GM19238 (cell line): ENCODE results near the gene ZNF106.

Experiments
- DNase-seq: peaks from one replicate; pipeline ENCODE4 v3.0.0; 2011; ENCODE audit warnings: low spot score; ENCODE audit not compliant: insufficient read length

The ZNF106 gene

DNA sequence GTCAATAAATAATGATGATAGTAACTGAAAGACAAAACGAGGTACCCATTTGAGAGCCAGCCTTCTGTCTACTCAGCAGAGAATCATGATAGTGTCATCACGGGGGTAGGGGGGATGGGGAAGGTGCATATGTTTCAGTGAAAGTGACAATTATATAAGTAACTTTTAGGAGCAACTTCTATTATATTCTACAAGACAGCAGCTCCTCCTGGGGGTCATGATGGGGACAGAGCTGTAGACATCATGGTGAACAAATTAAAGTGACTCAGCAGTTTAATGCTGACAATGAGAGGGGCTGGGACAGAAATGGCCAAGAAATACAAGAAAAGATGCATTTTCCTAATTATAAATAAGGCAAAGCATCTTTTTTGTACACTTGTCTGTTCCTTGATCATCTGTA lies 119.8 kb downstream of the ZNF106 start:
- no peak for DNase-seq

DNA sequence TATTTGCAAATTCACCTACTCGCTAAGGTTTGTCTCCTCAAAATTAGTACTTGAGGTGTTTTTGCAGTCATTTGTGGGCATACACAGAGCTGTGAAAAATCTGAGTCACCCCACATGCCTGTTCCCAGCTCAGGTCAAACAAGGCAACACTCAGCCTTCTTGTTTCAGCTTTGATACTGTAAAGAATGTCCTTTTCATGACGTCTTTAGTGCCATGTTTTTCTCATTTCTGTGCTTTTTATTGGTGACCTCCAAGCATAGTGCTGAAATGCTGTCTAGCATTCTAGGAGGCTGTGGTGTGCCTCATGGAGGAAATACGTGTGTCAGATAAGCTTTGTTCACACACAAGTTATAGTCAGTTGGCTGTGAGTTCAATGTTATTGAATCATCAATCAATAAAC lies 122.8 kb downstream of the ZNF106 start:
- no peak for DNase-seq

DNA sequence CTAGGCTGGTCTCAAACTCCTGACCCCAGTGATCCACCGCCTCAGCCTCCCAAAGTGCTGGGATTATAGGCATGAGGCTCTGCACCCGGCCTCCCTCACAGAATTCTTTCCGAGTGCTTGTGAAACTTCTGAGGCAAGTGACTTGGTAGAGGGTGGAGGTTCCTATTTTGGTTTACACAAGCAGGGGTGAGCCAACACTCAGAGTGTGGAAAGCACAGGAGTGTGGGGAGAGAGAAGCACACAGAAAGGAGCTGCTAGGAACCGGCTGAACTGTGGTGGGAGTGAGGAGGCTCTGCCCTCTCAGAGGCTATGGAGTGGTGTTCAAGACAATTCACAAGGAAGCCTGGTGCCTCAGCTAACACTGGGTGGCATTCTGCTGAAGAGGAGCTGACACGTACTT lies 123.9 kb downstream of the ZNF106 start:
- no peak for DNase-seq

DNA sequence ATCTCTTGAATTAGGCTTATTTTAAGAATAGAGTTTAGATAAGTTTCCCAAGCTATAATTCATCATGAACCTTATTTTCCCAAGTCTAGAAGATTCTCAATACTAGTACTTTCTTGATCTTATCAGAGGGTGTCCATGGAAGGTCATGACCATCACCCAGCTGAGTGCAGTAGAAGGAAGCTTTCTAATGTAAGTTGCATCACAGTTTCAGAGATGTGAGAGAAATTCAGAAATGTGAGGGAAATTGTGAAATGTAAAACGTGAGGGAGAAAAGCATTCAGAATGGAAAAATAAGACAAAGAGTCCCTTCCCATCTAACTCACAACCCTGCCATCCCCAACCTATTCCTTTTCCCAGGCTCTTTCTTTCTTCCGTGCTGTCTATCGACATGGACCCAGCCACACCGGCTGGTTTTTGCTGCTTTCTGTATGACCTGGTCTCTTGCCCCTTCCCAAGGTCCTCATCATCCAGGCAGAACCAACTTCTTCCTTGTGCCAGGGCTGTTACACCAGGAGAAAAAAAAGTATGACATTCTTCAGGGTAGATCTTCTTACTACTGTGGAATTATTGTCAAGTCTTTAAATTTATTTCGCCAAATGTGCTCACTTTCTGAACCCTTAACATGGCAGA lies 124.9 kb downstream of the ZNF106 start:
- no peak for DNase-seq

DNA sequence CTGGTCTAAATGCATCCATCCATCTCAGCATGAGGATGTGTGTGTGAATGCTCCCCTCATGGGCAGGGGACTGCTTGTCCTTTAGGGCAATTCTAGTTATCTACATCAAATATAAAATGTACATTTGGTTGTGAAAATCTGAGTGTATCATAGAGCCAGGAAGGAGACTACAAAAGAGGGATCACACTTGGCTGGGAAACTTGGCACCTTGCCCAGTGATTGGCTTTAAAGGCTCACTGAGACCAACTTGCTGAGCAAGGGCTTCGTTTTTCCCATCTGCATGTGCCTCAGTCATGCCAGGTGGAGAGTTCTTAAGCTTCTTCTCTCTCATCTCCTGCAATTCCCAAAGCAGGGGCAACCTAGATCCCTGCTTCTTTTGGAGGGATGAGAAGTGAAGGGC lies 126.4 kb downstream of the ZNF106 start:
- DNase-seq, result no peak

DNA sequence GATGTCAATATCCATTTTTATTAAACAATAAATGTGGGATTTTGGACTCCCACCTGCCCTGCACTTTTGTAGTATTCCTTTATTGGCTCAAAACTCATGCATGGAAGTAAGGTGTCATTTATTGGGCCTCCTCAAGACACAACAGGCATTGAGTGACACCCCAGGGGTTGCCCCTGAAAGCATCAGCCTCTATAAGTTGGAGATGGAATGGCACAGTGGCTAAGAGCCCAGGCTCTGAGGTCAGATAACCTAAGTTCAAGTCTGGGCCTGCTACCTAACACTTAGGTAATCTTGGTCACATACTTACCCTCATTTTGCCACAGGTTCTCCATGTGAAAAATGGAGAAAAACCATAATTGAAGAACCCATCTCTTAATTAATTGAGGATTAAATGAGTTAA lies 127.0 kb downstream of the ZNF106 start:
- no peak for DNase-seq

DNA sequence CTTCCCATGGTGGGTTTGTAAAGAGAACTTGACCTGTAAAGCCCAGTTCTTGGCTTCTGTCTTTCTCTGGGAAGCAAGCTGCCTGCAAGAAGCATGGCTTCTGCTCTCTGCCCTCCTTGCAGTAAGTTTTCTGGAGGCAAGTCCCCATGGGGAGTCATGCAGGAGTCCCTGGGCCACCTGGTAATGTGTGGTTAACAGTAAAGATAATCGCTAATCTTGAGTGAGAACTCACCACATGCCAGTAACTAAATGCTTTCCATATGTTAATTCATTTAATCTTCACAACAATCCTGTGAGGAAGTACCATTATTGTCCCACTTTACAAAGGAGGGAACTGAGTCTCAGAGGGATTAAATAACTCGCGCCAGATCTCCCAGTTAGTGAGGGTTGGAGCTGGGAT lies 127.5 kb downstream of the ZNF106 start:
- no peak for DNase-seq
